ENCODE results near the gene USPL1. TPM values are rescaled to one million over a fixed set of nuclear protein-coding genes. Genes with fewer than 3 reads are reported as not detected.
A peak's percentile ranks its signal among the peaks of the same experiment; 100 is the strongest.
"Not testable (repeated sequence)": the region's sequence is repeated elsewhere in the genome, so short reads cannot be mapped to it uniquely, and the experiment has no call there.

The USPL1 gene
- total and polyA plus RNA-seq, 8 donors: 5.5 to 33.9 (median 9.6) TPM

DNA sequence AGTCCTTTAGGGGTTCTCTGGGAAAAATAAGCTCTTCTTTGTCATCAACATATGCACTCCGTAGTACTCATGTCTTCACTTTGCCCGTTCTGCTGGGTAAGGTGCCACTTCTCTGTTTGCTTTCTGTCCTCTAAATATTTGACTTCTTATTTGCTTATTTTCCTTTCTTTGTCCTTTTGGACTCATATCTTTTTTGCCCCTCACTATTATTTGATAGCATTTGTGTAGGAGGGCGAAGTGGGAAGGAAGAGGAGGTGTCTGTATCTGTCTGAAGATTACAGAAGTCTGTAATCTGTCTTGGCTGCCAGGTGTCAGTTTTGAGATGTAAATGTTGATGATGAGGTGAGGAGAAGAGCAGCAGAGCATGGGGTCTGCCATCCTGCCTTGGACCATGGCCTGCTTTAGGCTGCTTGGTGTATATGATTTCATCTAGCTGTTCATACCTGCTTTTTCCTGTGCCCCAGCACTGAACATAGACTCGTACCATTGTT is 30.8 kb downstream of the USPL1 start:
- intact Hi-C loops (cut with DNase I; ENCODE audit: low total_unique reads): no loop called here
- WGBS, 5 donors: 50 to 71% (median 57%) methylated on average over 4 of the region's 4 CpGs
- H3K27ac ChIP-seq: peak overlapping the region in 1 of 5 donors; percentile 18
- H3K4me3 ChIP-seq: no peak overlapping the region
- DNase-seq: no peak
- no peak for TF ChIP-seq POLR2A (IDR thresholded peaks at IDR 0.05)
- no peak for TF ChIP-seq POLR2AphosphoS5 (IDR thresholded peaks at IDR 0.05)
- TF ChIP-seq EP300 (IDR thresholded peaks at IDR 0.05): no peak
- TF ChIP-seq, protein P1, sequence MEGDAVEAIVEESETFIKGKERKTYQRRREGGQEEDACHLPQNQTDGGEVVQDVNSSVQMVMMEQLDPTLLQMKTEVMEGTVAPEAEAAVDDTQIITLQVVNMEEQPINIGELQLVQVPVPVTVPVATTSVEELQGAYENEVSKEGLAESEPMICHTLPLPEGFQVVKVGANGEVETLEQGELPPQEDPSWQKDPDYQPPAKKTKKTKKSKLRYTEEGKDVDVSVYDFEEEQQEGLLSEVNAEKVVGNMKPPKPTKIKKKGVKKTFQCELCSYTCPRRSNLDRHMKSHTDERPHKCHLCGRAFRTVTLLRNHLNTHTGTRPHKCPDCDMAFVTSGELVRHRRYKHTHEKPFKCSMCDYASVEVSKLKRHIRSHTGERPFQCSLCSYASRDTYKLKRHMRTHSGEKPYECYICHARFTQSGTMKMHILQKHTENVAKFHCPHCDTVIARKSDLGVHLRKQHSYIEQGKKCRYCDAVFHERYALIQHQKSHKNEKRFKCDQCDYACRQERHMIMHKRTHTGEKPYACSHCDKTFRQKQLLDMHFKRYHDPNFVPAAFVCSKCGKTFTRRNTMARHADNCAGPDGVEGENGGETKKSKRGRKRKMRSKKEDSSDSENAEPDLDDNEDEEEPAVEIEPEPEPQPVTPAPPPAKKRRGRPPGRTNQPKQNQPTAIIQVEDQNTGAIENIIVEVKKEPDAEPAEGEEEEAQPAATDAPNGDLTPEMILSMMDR (IDR thresholded peaks at IDR 0.05): no peak
- peaks cover 12 to 90% (median 82%) of the 10 kb centered on the region in 4 donors for H3K36me3 ChIP-seq
- no peaks in the 10 kb centered on the region for H3K9me3 ChIP-seq
- H3K4me1 ChIP-seq: peaks cover 0 to 51% (median 24%) of the 10 kb centered on the region in 4 donors
- H3K27me3 ChIP-seq: no peaks in the 10 kb centered on the region

DNA sequence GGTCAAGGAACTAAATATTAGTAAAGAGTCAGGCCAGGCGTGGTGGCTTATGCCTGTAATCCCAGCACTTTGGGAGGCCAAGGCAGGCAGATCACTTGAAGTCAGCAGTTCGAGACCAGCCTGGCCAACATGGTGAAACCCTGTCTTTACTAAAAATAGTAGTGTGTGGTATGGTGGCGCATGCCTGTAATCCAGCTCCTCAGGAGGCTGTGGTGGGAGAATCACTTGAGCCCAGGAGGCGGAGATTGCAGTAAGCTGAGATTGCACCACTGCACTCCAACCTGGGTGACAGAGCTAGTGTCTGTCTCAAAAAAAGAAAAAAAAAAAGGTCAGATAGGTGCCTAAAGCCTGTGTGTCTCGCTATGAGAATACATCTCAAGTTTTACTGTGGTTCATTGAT is 33.9 kb downstream of the USPL1 start:
- H3K27ac ChIP-seq; H3K9me3 ChIP-seq; H3K4me3 ChIP-seq; DNase-seq; intact Hi-C loops (cut with DNase I; ENCODE audit: low total_unique reads); H3K27me3 ChIP-seq: not testable (repeated sequence)
- WGBS, 5 donors: 87 to 96% (median 90%) methylated on average over 5 of the region's 5 CpGs
- H3K36me3 ChIP-seq: peaks cover 0 to 90% (median 84%) of the 10 kb centered on the region in 4 donors
- H3K4me1 ChIP-seq: peaks cover 0 to 44% (median 13%) of the 10 kb centered on the region in 4 donors

DNA sequence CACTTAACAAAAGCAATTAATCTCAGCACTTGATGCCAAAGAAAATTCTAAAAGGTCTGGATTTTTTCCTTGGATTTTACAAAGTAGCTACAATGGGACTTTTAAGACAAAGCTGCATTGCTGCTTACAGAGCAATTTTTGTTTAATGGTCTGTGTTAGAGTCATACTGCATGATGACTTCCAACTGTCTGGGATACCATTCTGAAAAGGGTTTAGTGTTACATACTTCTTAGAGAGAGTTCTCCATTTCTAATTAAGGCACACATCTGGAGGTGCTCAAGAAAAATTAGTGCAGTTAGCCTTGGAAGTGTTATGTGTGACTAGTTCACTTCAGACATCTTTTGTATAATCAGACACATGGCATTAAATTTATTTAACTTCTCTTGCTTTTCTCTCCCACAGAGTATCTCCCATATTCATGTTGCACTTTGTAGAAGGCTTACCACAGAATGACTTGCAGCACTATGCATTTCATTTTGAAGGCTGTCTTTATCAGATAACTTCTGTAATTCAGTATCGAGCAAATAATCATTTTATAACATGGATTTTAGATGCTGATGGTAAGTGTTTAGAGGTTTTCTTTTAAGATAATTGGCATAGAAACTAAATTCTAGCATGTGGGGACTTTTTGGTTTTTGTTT is 35.1 kb downstream of the USPL1 start:
- peaks cover 0 to 37% (median 3%) of the 10 kb centered on the region in 4 donors for H3K4me1 ChIP-seq
- H3K4me3 ChIP-seq: no peak overlapping the region
- H3K27me3 ChIP-seq: no peaks in the 10 kb centered on the region
- DNase-seq: peak in 1 of 2 donors; percentile 30
- 63 to 82% (median 67%) methylated on average over 1 of the region's 1 CpG for WGBS, 5 donors
- intact Hi-C loops (cut with DNase I; ENCODE audit: low total_unique reads): no loop called here
- H3K27ac ChIP-seq: no peak overlapping the region
- TF ChIP-seq, protein P1 (IDR thresholded peaks at IDR 0.05): no peak
- TF ChIP-seq POLR2AphosphoS5 (IDR thresholded peaks at IDR 0.05) (no peak), POLR2A (IDR thresholded peaks at IDR 0.05) (no peak), EP300 (IDR thresholded peaks at IDR 0.05) (no peak)
- H3K9me3 ChIP-seq: no peaks in the 10 kb centered on the region
- H3K36me3 ChIP-seq: peaks cover 10 to 89% (median 84%) of the 10 kb centered on the region in 4 donors

DNA sequence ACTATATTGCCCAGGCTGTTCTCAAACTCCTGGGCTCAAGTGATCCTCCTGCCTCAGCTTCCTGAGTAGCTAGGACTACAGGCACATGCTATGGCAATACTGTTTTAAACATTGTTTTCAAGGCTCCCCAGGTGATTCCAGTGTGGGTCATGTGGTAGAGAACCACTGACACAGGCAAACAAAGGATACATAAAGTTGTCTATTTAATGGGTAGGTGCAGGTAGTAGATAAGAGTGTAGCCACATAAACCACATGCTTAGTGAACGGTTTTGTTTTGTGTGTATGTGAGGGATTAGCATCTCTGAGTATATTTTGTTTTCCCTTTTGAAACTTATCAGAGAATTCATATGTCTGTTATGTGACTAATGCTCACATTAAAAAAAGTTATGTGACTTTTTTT is 36.7 kb downstream of the USPL1 start:
- H3K4me3 ChIP-seq: no peak overlapping the region
- intact Hi-C loops (cut with DNase I; ENCODE audit: low total_unique reads): no loop called here
- 36 to 67% (median 51%) methylated on average over 1 of the region's 1 CpG for WGBS, 5 donors
- peaks cover 0 to 28% (median 0%) of the 10 kb centered on the region in 4 donors for H3K4me1 ChIP-seq
- peaks cover 18 to 88% (median 82%) of the 10 kb centered on the region in 4 donors for H3K36me3 ChIP-seq
- DNase-seq: no peak
- no peaks in the 10 kb centered on the region for H3K27me3 ChIP-seq
- H3K9me3 ChIP-seq: no peaks in the 10 kb centered on the region
- TF ChIP-seq EP300 (IDR thresholded peaks at IDR 0.05) (no peak), POLR2AphosphoS5 (IDR thresholded peaks at IDR 0.05) (no peak), POLR2A (IDR thresholded peaks at IDR 0.05) (no peak)
- TF ChIP-seq, protein P1 (IDR thresholded peaks at IDR 0.05): no peak
- H3K27ac ChIP-seq: no peak overlapping the region

DNA sequence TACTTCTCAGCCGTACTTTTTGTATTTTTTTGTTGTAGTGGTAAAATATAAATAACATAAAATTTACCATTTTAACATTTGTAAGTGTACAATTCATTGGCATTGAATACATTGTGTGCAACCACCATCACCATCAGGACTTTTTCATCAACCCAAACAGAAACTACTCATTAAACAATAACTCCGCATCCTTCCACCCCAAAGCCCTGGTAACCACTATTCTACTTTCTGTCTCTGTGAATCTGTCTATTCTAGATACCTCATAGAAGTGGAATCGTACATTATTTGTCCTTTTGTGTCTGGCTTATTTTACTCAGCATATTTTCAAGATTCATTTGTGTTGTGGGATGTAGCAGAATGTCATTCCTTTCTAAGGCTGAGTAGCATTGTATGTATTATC is 38.5 kb downstream of the USPL1 start:
- TF ChIP-seq POLR2A (IDR thresholded peaks at IDR 0.05) (no peak), POLR2AphosphoS5 (IDR thresholded peaks at IDR 0.05) (no peak), EP300 (IDR thresholded peaks at IDR 0.05) (no peak)
- TF ChIP-seq, protein P1 (IDR thresholded peaks at IDR 0.05): no peak
- H3K4me3 ChIP-seq: no peak overlapping the region
- H3K36me3 ChIP-seq: peaks cover 18 to 71% (median 68%) of the 10 kb centered on the region in 4 donors
- no peaks in the 10 kb centered on the region for H3K9me3 ChIP-seq
- intact Hi-C loops (cut with DNase I; ENCODE audit: low total_unique reads): no loop called here
- DNase-seq: no peak
- peaks cover 0 to 43% (median 11%) of the 10 kb centered on the region in 4 donors for H3K4me1 ChIP-seq
- H3K27ac ChIP-seq: no peak overlapping the region
- no peaks in the 10 kb centered on the region for H3K27me3 ChIP-seq
- WGBS, 5 donors: 87 to 91% (median 90%) methylated on average over 3 of the region's 3 CpGs
